Measurements from ENCODE around the gene PTGS1. TPM values are rescaled to one million over a fixed set of nuclear protein-coding genes. Genes with fewer than 3 reads are reported as not detected.

The PTGS1 gene
- total RNA-seq, 1 donor from 2014 or later = 16.4 TPM

DNA sequence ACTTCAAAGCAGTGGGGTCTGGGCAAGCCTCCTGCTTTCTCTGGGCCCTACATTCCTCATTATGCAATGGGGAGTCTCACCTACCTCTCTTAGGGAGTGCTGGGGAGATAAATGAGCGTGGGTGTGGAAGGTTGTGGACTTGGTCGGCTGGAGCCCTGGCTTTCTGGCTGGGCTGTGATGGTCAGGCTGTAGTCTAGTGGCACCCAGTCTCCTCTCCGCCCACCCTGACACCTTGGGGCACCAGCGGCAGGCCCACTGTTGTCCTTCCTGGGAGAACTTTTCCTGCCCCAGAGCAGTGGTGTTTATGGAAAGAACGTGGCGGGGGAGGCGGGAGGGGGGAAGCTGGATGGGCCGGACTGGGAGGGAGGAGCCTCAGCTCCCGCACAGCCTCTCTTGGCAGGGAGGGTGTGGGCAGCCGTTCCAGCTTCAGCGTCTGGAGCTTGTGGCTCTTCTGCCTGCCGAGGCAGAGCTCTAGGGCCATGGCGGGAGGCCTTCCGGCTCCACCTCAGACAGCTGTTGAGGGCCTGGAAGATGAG is 4.1 kb downstream of the PTGS1 start:
- Histone ChIP-seq H3K36me3 (no peaks in the 10 kb centered on the region), H3K27ac (no peak overlapping the region), H3K4me1 (peaks cover 12% of the 10 kb centered on the region), H3K9me3 (no peaks in the 10 kb centered on the region), H3K27me3 (peaks cover 4% of the 10 kb centered on the region), H3K4me3 (no peak overlapping the region)
- intact Hi-C loops (cut with DNase I) = no loop called here
- DNase-seq = peak; percentile 73
- TF ChIP-seq, protein P1, sequence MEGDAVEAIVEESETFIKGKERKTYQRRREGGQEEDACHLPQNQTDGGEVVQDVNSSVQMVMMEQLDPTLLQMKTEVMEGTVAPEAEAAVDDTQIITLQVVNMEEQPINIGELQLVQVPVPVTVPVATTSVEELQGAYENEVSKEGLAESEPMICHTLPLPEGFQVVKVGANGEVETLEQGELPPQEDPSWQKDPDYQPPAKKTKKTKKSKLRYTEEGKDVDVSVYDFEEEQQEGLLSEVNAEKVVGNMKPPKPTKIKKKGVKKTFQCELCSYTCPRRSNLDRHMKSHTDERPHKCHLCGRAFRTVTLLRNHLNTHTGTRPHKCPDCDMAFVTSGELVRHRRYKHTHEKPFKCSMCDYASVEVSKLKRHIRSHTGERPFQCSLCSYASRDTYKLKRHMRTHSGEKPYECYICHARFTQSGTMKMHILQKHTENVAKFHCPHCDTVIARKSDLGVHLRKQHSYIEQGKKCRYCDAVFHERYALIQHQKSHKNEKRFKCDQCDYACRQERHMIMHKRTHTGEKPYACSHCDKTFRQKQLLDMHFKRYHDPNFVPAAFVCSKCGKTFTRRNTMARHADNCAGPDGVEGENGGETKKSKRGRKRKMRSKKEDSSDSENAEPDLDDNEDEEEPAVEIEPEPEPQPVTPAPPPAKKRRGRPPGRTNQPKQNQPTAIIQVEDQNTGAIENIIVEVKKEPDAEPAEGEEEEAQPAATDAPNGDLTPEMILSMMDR (IDR thresholded peaks at IDR 0.05) = no peak
- peak; percentile 51 for ATAC-seq

DNA sequence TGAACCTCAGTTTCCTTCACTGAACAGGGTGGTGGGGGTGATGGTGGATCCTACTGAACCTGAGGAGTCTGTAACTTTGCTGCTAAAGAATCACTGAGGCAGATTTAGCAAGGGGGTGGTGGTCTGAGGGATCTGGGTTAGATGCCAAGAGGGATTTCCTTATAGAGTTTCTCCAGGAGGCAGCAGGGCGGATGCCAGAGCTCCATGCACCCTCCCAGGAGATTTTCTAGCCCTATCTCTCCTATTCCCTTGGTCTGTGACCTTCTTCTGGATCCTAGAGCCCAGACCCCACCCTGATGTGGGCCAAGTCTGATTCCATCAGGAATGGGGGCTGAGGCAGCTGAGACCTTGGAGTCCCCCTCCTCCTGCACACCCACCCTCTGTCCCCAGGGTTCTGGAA is 6.0 kb downstream of the PTGS1 start:
- no peaks in the 10 kb centered on the region for H3K9me3 ChIP-seq
- H3K27ac ChIP-seq = no peak overlapping the region
- H3K27me3 ChIP-seq = peaks cover under 1% of the 10 kb centered on the region
- ATAC-seq = no peak
- no peak for DNase-seq
- TF ChIP-seq, protein P1 (IDR thresholded peaks at IDR 0.05) = no peak
- intact Hi-C loops (cut with DNase I) = no loop called here
- H3K4me1 ChIP-seq = peaks cover 12% of the 10 kb centered on the region
- H3K36me3 ChIP-seq = no peaks in the 10 kb centered on the region
- no peak overlapping the region for H3K4me3 ChIP-seq

DNA sequence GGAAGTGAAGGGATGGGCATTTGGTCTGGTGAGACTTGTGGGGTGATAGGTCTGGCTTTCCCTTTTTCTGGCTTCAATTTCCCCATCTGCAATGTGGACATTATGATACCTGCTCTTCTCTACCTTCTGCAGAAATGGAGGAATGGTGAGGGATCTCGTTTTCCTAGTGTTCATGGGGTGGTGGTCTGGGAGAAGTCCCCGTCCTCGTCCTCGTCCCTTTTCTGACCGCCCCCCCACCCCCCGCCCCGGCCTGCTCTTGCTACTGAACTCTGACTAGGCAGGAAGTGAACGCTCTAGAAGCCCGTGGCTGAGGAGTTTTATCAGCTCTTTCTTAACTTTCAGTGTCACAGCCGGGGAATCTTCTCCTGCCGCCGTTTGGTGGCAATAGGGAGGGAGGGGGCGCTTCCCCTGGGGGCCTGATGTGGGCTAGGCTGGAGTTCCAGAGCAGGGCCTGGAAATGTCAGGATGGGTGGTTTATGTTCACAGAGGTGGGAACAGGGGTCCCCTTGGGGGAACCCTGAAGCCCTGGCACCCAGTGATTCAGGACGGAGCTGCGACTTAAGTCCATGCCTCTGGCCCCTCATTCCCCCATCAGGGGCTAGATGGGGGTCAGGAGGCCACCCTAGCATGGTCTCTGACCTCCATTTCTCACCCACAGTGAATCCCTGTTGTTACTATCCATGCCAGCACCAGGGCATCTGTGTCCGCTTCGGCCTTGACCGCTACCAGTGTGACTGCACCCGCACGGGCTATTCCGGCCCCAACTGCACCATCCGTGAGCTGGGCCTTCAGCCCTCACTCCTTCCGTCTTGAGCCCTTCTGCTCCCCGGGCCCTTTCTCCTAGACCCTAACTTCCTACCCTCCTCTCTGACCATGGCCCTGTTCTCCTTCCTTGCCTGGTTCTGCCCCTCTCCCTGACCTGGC is 6.7 kb downstream of the PTGS1 start:
- Histone ChIP-seq H3K27me3 (no peaks in the 10 kb centered on the region), H3K4me3 (no peak overlapping the region), H3K27ac (no peak overlapping the region), H3K9me3 (no peaks in the 10 kb centered on the region), H3K36me3 (no peaks in the 10 kb centered on the region), H3K4me1 (peaks cover 12% of the 10 kb centered on the region)
- ATAC-seq (no peak), DNase-seq (no peak)
- intact Hi-C loops (cut with DNase I) = no loop called here
- TF ChIP-seq, protein P1 (IDR thresholded peaks at IDR 0.05) = no peak

DNA sequence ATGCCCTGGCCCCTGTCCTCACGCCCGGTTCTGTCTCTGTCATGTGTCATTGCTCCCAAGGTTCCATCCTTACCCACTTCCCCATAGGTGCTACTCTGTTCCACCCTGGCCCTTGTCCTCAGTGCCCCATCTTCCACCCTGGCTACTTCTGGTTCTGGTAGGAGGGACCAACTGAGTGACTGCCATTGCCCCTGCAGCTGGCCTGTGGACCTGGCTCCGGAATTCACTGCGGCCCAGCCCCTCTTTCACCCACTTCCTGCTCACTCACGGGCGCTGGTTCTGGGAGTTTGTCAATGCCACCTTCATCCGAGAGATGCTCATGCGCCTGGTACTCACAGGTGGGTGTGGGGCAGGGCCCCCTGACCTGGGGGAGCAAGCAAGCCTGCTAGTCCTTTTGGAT is 7.4 kb downstream of the PTGS1 start:
- no peaks in the 10 kb centered on the region for H3K9me3 ChIP-seq
- no peak overlapping the region for H3K4me3 ChIP-seq
- H3K27ac ChIP-seq = no peak overlapping the region
- intact Hi-C loops (cut with DNase I) = no loop called here
- TF ChIP-seq, protein P1 (IDR thresholded peaks at IDR 0.05) = no peak
- H3K36me3 ChIP-seq = no peaks in the 10 kb centered on the region
- no peaks in the 10 kb centered on the region for H3K27me3 ChIP-seq
- DNase-seq (no peak), ATAC-seq (no peak)
- H3K4me1 ChIP-seq = peaks cover 12% of the 10 kb centered on the region

DNA sequence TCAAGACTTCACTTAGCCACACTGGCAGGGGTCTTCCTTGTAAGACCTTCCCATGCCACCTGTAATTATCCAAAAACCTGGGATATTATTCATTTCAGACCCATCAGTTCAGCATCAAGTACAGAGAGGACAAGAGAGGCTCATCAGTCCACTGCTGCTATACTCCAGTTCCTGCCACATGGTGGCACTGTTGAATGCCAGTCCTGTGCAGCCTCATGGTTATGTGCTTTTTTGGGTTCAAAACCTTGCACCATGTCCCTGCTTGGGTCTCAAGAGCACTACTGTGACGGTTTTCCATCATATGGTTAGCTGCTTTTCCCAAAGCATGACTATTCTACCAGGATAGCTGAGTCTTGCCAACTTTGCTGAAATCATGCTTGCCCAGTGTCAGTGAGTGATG is 8.5 kb downstream of the PTGS1 start:
- H3K27me3 ChIP-seq = no peaks in the 10 kb centered on the region
- no peak for DNase-seq
- no peak overlapping the region for H3K27ac ChIP-seq
- no peak for ATAC-seq
- no peaks in the 10 kb centered on the region for H3K9me3 ChIP-seq
- H3K4me1 ChIP-seq = peaks cover 12% of the 10 kb centered on the region
- TF ChIP-seq, protein P1 (IDR thresholded peaks at IDR 0.05) = peak; percentile 22
- no peak overlapping the region for H3K4me3 ChIP-seq
- no peaks in the 10 kb centered on the region for H3K36me3 ChIP-seq
- intact Hi-C loops (cut with DNase I) = no loop called here

All from upper lobe of right lung (tissue), 1 donor.